Activated CD8-positive, alpha-beta memory T cell treated with anti-CD3 and anti-CD28 coated beads, Interleukin-2, amount 50 U/mL, for 24 hours (primary cell): ENCODE data around the gene CFDP1.

Source experiments
- DNase-seq: peaks from one replicate; pipeline ENCODE4 v3.0.0-alpha.2; 2020; ENCODE audit errors: extremely low read depth

Gene CFDP1

GRCh38 chr16:75319513-75320411 is 113.5 kb downstream of the CFDP1 start:
- no peak for DNase-seq

- DNase-seq, result no peak
Observed at GRCh38 chr16:75318737-75319136, 114.6 kb downstream of the CFDP1 start.

- no peak for DNase-seq
Observed at GRCh38 chr16:75317532-75317931, 115.8 kb downstream of the CFDP1 start.

DNA sequence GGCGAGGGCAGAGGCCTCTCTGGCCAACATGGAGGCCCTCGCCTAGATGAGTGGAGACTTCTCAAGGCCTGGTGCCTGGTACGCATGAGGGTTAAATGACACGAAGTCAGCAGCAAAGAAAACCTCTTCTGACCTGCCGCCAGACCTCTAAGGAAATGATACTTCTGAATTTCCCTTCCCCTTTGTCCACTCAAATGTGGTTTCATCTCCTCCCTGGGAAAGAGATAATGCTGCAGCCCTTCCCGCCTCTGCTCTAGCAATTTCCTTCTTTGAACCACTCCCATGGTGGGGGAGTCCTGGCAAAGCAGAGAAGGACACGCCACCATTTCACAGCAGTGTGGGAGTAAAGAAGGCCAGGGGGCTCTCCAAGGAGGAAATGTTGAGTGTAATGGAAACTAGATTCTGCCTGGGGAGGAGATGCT is 116.2 kb downstream of the CFDP1 start:
- DNase-seq, result no peak

DNA sequence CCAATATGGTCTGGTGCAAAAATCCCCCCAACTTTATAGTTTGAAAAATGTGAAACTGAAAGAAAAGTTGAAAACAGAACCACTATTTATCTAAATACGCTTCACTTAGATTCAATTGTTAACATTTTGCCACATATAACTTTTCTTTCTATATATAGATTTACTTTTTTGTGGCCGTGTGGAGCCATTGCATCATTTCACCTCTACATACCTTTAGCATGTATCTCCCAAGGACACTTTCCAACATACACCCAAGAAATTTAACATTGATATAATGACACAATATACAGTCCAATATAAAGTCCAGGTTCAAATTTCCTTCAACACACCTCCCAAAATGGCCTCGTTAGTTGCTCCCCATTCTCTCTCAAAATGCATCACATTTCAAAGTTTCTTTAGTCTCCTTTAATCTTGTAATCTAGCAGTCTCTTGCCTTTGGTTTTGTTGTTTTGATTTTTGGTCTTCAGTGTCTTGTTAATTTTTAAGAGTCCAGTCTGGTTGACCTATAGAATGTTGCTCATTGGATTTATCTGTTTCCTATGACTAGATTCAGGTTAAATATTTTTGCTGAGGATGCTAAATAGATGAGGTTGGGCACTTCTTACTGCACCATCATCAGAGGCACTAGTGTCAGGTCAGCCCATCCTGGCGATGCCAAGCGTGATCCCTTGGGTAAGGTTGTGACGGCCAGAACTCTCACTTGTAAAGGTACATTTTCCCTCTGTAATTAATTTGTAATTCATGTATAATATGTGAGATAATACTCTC is 117.6 kb downstream of the CFDP1 start:
- no peak for DNase-seq

GRCh38 chr16:75312875-75313274 is 120.4 kb downstream of the CFDP1 start:
- no peak for DNase-seq

DNA sequence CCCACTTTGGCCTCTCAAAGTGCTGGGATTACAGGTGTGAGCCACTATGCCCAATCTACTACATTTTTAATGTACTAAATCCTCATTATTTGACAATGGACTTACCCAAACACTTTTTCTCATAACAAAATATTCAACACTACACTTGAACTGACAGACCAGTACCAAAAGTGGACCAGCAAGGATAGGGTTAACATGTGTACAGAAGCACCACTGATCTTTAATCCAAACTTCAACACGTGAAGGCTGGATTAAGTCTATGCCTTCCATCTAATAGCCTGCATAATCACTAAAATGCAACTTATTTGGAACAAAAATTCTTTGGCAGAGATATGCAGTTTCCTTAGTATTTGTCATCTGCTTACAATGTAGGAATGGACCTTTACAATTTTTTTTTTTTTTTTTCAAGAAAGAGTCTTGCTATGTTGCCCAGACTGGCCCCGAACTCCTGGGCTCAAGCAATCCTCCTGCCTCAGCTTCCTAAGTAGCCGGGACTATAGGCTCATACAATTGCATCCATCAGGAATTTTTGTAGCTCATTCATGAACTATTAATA is 121.8 kb downstream of the CFDP1 start:
- DNase-seq, result no peak

DNA sequence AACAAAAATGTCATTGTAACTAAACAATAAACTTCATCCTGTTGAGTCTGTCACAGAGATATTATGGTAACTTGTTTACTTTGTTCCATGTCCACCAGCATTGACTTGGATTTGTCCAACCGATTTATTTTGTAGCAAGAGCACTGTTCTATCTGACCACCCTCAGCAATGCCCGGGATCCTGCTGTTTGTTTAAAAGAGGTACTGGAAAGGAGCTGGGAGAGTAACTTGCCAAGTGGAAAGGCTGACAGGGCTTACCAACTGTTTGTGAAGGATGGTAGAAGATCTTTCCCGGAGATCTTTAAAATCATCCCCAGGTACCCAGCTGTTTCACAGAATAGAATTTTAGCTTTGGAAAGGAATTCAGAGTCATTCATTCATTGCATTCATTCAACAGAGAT is 122.8 kb downstream of the CFDP1 start:
- DNase-seq, result no peak

DNA sequence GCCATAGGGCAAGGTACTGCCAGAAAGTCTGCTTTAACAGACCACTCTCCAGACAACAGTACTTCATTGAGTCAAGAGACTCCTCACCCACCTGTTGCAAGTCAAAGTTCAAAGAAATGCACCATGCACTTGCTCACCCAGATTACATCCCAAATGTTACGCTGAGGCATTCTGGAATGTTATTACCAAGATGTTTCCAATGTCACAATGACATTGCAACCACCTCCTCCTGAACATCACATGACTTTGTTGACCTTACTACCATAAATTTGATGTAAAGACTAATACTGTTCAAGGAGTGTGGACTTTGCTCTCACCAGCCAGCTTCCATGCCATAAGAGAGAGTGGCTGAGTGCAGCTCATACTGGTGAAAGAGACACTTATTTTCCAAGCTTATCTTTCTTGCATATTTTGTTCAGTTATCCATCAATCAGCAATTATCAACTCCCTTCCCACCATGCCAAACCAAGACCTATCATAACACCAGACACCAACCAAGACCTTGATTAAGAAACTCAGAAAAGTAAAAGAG is 123.3 kb downstream of the CFDP1 start:
- no peak for DNase-seq

DNA sequence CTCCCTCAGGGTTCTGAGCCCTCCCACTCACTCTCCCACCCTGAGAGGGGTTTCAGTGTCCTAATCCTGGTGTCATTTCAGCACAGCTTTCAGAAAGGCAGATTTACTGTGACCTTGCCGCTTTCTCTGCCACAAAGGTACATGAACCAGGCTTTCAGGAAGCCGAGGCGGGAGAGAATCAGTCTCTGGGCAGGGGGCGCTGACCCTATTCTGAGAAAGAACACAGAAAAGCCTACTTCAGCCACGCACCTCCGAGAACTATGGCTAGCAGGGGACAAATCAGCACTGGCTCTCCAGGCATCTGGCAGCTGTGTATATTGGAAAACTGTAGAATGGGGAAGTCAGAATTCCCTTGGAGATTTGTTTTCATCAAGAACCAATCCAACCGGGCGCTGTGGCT is 124.1 kb downstream of the CFDP1 start:
- no peak for DNase-seq

DNA sequence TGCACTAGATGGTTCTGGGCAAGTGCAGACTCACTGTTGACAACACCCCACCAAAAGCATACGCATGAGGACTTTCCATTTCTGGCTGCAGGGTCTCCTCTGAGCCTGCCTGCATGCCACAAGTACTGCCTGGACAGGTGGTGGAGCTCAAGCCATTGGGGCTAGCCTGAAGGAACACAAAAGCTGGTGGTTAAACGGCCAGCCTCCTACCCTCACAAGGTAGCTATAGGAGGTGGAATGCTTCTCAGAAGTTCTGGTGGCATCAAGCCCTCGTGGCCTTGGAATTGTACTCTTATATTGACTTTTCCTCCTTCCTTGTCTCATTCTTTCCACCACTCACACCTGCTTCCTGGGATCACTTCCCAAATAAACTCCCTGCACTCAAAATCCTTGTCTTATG is 125.3 kb downstream of the CFDP1 start:
- no peak for DNase-seq

DNA sequence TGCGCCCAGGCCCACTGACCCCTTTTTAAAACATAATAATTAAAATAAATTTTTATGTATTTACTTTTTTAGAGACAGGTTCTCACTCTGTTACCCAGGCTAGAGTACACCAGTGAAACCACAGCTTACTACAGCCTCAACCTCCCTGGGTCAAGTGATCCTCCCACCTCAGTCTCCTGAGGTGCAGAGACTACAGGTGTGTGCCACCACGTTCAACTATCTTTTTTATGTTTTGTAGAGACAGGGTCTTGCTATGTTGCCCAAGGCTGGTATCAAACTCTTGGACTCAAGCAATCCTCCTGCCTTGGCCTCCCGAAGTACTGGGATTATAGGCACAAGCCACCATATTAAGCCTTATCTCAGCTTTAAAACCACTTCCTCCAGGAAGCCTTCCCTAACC is 125.8 kb downstream of the CFDP1 start:
- no peak for DNase-seq

DNA sequence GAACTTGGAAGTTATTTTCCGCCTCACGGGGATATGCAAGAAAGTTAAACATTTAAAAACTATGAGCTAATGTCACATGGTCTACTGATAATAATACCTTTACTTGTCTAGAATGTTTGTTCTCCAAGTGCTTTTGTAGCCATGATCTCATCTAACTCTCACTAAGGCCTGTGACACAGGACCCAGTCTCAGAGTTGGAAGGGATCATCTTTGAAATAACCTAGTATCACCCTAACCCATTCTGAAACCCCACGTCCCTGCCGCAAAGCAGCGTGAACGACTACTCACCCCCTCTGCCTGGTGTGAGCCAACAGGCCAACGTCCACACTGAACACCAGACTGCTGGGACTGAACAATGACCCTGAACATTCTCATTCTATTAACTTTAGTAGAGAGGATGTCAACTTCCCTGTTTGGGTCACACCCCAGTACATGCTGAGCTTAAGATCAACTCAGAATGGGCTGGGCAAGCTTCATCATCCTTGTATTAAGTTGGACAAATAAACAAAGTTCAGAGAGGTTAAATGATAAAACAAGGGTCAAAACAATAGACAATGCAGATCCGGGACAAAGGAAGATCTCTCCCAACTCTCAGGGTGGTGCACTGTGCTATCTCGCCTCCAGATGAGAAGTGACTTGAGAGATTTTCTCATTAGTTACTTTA is 127.1 kb downstream of the CFDP1 start:
- no peak for DNase-seq

- peak; percentile 19 for DNase-seq
Observed at GRCh38 chr16:75305364-75306098, 127.8 kb downstream of the CFDP1 start.

DNA sequence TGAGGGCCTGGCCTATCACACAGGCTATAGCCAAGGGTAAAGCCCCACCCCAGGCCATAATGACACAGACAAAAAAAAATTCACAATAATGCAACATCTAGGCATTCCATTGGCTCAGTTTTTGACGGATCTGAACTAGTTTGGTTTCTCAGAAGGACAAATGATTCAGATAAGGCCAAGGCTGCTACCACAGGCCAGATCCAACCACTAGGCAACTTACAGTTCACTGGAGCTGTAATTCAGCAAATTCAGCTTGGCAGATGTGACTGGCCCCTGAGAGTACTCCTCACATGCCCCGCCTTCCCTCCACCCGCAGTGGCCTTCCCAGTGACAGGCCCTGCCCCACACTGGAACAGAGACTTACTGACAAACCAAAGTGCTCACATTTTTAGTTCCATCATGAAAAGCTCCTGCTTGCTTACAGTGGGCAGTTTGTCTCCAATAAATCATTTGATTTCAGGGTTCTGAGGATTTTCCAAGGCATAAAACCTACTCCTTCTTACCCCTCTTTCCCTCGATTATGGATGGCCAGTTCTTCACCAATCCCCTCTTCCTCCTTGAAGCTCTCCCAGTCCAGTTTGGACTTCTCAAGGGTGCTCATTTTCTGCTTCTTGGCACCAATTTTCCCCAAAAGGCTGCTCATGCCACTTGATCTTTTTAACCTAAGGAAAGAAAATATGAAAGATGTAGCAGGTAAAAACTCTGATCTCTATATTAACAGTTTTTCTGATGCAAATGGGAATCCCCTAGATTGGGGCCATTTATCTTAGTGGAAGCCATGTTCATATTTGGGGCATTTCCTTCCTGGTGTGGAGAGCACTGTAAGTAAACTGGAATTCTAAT is 128.6 kb downstream of the CFDP1 start:
- DNase-seq, result no peak

- no peak for DNase-seq
Observed at GRCh38 chr16:75301804-75302203, 131.5 kb downstream of the CFDP1 start.

DNA sequence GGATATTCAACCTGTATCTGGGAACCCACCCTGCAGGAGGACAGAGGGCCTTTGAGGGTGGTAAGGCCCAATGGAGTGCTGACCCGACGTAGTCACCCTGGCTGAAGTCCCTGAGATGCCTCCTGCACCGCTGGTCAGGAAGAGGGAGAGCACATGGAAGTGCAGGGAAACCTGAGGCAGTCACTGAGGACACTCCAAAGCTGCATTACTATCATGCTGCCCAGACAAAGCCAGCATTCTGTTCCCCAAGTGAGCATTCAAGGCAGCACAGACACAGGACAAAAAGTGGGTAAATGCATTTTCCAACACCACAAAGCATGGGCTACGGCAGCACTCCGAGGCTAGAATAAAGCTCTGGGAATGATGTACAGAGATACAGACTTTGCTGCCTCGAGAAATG is 135.0 kb downstream of the CFDP1 start:
- no peak for DNase-seq

DNA sequence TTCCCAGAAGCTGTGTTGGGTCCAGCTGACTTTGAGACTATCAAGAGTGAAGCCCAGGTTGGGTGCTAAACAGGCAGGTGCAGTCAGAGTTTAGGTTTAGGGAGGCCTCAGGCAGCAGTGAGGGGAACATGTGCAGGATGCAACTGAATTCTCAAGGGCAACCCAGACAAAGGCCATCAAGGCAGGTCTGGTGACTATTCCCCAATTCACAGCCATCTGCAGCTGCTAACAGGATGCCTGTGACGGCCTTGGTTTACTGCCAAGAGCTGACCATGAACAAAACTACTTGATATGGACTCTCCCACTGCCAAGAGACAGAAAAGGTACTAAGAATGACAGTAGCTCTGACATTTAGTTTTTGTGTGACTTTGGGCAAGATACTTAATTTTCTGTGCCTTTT is 136.7 kb downstream of the CFDP1 start:
- DNase-seq, result no peak

DNA sequence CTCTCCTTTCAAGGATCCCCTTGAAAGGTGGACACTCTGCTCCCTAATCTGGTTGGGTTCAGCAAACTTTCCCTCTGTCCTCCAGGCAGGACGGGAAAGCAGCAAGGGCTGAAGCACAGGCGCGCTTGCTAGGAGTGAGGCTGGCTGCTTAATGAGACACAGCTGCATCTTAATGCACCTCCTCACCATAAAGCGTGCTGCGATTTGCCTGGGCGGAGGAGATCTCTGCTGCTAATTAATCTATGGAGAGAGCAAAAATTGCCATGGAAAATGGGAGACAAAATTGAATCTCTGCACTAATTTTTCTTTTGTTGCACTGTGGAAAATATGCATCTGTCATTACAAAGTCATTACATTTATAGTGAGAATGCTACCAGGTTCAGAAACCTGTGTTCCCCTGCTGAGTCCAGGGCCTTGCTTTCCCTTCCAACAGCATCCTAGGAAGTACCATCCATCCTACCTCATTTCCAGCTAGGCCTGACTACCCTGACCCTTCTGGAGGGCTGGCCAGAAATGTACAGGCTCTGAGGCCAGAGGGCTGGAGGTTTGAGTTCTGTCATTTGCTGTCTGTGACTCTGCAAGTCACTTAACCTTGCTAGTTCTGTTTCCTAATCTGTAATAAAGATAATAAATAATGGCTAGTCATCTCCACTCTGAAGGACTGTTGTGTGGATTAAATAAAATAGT is 138.4 kb downstream of the CFDP1 start:
- DNase-seq, result no peak

GRCh38 chr16:75293772-75294171 is 139.5 kb downstream of the CFDP1 start:
- no peak for DNase-seq
